NCI-H524 treated with DMSO at 0.1 percent for 48 hours (cell line): Measurements from ENCODE around the gene CCDC7.
"Not testable (repeated sequence)": the region's sequence is repeated elsewhere in the genome, so short reads cannot be mapped to it uniquely, and the experiment has no call there.

Experiments
- DNase-seq: peaks from one replicate; lab custom pipeline; 2025; lab: John Stamatoyannopoulos, UW

The CCDC7 gene

DNA sequence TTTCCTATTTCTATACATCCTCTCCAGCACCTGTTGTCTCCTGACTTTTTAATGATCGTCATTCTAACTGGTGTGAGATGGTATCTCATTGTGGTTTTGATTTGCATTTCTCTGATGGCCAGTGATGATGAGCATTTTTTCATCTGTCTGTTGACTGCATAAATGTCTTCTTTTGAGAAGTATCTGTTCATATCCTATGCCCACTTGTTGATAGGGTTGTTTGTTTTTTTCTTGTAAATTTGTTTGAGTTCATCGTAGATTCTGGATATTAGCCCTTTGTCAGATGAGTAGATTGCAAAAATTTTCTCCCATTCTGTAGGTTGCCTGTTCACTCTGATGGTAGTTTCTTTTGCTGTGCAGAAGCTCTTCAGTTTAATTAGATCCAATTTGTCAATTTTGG, 253.7 kb downstream of the CCDC7 start:
- not testable (repeated sequence) for DNase-seq

DNA sequence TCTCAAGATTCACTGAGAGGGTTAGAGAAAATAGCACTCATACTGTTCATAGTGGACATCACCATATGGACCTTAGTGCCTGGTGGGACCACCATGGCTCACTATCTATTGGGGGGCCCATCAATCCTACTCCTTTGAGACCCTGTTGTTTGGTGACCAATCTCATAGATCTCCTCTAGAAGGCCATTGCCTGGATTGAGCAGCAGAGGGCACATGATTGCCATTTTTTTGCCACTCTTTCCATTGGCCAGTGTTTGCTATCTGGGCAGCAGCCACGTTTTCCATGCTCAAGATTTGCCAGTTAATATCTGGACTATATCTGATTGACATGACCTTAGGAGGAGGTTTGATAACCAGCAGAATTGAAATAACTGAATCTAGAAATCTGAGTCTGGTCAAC, 267.6 kb downstream of the CCDC7 start:
- DNase-seq: no peak

DNA sequence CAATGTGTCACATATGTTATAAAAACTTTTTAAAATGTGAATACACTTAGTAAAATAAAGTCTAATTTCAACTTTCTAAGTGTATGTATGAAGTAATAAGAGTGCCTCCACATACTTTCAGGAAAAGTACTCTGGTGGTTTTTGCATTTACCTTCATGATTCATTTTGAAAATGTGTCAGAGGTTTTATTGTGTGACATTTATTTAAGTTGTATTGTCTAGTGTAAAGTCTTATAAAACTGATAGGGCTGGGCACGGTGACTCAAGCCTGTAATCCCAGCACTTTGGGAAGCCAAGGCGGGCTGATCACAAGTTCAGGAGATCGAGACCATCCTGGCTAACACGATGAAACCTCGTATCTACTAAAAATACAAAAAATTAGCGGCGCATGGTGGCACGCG, 285.6 kb downstream of the CCDC7 start:
- DNase-seq: no peak

DNA sequence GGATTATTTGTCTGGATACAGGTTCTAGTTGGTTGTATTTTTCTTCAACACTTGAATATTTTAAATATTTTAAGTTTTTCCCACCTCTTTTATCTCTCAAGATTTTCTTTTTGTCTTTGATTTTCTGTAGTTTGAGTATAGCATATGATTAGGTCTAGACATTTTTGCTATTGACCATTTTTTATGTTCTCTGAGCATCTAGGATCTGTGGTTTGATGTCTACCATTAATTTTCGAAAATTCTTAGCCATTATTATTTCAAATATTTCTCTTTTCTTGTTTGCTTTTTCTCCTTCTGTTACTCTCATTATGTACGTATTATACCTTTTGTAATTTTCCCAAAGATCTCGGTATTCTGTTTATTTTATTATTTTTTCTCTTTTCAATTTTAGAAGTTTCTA, 293.0 kb downstream of the CCDC7 start:
- no peak for DNase-seq

DNA sequence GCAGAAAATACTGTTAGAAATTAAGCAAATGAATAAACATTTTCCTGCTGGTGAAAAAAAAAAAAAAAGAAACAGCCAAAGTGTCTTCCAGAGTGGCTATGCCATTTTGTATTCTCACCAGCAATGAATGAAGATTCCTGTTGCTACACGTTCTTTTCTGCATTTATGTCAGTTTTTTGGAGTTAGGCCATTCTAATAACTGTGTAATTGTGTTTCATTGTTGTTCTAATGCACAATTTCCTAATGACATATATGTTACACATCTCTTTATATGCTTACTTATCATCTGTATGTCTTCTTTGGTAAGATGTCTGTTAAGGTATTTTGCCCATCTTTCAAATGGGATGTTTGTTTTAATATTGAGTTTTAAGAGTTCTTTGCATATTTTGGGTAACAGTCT, 298.4 kb downstream of the CCDC7 start:
- DNase-seq: no peak

DNA sequence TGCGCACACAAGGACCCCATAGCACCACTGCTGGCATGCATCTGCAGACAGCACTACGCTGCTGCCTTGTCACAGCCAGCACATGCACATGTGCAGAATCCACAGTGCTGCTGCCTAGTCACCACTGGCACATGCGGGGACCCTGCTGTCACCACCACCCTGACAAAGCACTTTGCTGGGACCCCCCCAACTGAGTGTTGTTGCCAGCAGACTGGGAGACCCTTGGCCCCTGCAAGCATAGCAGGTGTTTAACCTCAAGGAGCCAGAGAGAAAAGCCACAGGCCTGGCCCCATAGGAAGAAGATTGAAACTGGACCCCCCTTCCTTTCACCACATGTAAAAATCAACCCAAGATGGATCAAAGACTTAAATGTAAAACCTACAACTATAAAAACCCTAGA, 300.9 kb downstream of the CCDC7 start:
- DNase-seq: no peak

DNA sequence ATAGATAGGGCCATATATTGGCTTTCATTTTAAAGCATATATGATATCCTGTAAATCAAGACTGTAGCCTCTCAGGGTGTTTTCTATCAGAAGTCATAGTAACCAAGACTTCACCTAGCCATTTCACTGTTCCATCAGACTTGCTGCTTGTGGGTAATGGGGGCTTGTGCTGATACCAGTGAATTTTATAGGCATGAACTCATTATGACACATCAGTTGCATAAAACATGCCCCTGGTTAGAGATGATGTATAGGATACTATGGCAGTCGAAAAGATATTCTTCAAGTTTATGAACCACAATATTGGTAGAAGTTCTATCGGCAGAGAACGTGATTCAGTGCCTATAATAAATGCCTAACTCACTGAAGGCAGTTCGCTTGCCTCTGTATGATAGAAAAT, 305.6 kb downstream of the CCDC7 start:
- DNase-seq: no peak

DNA sequence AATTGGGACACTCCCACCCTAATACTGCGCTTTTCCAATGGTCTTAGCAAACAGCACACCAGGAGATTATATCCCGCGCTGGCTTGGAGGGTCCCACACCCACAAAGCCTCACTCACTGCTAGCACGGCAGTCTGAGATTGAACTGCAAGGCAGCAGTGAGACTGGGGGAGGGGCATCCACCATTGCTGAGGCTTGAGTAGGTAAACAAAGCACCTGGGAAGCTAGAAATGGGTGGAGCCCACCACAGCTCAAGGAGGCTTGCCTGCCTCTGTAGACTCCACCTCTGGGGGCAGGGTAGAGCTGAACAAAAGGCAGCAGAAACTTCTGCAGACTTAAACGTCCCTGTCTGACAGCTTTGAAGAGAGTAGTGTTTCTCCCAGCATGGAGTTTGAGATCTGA, 309.0 kb downstream of the CCDC7 start:
- DNase-seq: not testable (repeated sequence)

DNA sequence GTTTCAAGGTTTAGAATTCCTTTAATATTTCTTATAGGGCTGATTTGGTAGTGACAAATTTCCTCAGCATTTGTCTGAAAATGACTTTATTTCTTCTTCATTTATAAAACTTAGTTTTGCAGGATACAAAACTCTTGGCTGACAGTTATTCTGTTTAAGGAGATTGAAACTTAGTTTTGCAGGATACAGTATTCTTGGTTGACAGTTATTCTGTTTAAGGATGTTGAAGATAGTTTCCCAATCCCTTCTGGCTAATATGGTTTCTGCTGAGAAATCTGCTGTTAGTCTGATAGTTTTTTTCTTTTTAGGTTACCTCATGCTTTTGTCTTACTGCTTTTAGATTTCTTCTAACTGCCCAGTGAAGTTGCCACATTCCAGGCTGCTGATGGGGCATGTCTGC, 325.3 kb downstream of the CCDC7 start:
- DNase-seq: no peak

DNA sequence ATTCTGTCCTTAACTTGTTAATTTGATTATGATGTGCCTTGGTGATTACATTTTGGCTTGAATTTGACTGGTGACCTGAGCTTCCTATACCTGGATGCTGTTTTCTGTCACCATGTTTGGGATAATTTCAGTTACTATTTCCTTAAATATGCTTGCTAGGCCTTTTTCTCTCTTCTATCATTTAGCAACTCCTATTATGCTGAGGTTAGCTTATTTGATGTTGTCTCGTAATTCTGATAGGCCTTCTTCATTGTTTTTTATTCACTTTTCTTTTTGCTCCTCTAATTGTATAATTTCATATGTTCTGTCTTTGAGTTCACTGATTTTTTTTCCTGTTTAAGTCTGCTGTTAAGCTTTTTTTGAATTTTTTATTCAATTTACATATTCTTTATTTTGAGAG, 327.2 kb downstream of the CCDC7 start:
- DNase-seq: no peak

DNA sequence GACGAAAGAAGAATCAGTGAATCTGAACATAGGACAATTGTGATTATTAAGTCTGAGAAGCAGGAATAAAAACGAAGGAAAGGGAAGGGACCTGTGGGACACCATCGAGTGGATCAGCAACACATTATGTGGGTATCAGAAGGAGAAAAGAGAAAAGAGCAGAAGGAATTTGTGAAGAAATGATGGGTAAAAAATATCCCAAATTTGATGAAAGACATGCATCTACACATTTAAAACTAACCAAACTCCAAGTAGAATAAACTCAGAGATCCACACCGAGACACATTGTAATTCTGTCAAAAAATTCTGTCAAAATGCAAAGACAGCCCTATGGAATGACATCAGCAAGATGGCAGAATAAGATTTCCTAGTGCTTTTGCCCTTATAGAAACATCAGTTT, 341.0 kb downstream of the CCDC7 start:
- no peak for DNase-seq

DNA sequence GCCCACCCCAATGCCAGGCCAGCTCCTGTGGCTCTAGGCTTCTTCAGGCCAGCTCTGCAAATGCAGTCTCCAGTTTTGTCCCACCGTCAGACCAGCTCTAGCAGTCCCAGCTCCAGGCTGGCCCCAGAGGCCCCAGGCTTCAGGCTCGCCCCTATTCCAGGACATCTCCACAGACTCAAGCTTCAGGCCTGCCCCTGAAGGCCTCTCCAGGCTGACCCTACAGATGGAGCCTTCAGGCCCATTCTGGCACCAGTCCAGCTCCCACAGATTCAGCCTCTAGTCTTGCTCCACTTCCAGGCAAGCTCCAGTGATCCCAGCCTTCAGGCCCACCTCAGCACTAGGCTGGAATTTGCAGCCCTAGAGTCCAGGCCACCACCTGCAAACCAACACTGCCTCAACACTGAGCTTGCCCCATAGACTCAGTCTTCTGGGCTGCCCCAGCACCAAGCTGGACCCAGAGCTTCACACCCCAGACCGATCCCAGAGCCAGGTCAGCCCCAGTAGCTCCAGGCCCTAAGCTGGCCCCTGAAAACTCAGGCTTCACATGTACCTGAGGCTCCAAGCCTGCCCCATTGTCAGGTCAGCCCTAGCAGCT, 341.8 kb downstream of the CCDC7 start:
- DNase-seq: no peak

DNA sequence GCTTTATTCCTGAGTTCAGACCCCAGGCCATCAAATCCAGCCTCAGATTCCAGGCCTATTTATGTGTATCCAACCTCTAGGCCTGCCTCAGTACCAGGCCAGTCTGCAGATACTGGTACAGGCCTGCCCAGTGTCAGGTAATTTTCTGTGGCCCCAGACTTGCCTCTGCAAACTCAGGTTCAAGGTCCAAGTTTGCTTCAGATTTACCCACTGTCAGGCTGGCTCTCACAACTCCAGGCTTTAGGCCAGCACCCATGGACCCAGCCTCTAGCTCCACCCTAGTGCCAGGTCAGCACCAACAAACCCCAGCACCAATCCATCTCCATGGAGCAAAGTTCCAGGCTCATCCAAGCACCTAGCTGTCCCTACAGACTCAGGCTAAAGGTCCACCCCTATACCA, 342.4 kb downstream of the CCDC7 start:
- DNase-seq: no peak

DNA sequence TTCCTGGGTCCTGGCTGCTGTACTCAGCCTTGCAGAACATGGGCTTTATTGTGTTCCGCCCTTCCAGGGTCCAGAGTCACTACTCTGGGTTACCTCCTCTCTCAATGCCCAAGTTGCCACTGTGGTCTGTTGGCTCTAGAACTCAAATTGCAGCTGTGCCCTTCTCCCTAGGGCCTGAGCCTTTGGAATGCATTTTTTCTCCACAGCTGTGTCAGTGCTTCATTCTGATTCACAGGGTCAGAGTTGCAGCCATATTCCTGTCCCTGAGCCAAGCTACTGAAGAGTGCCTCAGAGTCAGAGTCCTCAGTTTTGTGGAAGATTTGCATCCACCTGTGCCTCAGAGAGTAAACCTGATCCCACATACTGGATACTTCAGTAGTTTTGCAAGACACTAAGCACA, 344.5 kb downstream of the CCDC7 start:
- no peak for DNase-seq

DNA sequence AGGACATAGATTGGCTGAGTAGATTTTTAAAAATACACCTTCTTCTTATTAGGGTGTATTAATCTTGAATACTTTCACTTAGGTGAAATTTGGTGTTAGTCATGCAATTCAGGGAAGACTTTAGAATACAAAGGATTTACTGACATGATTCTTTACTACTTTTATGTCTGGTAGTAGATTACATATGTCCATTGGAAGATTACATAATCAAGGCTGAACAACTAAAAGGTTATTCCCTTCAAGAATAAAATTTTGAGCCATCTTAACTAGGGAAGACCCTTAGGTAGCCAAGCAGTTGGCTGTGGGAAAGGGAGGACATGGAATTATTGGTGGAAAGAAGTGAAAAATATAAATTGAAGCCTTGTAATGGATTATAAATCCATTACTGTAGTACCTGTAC, 347.1 kb downstream of the CCDC7 start:
- DNase-seq: no peak

DNA sequence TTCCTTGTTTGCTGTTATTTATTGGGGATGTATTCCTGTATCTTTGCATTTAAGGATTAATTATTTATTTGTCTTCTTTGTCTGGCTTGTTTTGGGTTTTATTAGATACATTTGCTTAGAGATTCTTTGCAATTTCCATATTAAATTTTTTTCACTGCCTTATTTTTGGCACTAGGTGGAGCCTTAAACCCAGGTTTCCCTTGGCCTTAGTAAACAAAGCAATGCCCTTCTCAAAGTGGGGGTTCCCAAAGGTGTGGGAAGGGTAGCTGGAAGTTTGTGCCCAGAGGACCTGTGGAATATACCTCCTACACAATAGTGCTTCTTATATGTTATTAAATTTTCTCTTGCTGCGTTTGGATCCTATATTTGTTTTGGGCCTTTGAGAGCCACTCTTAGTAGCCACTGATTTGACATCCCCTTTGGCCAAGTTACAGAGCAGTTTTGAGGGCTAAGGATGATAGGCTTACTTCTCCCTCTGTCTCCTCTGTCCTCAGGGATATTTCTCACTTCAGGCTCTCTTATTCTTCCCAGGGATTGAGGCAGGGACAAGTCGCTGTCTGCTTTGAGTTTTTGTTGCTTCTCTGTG, 349.8 kb downstream of the CCDC7 start:
- no peak for DNase-seq

DNA sequence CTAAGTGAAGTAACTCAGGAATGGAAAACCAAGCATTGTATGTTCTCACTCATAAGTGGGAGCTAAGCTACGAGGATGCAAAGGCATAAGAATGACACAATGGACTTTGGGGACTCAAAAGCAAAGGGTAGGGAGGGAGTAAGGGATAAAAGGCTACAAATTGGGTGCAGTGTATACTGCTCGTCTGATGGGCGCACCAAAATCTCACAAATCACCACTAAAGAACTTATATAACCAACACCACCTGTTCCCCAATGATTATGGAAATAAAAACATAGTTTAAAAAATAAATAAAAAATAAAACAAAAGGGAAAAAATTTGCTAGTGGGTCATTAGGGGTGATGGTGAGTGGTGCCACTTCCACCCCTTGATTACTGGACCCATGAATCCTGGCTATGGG, 351.5 kb downstream of the CCDC7 start:
- not testable (repeated sequence) for DNase-seq

DNA sequence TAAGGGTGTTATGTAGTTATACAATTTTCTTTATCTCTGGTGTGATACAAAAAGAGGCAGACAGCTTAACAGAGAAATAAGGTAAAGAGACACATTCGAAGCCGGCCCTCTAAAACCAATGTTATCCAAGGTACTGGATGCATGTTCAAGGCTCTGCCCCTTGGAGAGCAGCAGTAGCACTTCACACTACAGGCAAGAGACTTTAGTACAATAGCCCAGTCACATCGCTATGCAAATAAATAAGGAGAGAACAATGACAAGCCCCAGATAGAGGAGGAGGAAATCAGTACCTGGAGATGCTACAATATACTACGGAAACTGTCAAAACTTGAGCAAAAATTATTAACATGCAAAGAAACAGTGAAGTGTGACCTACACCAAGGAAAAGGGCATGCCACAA, 401.0 kb downstream of the CCDC7 start:
- no peak for DNase-seq

DNA sequence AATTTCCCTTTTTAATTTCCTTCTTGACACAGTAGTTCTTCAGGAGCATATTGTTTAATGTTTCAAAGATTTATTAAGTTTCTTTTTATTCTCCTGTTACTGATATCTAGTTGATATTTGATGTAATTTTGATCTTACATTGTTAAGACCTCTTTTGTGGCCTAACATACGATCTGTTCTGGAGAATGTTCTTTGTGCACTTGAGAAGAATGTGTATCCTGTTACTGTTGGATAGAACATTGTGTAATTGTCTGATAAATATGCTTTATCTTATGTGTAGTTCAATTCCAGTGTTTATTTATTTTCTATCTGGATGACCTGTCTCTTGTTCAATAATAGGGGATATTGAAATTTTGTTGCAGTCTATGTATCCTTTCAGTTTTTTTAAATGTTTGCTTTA, 405.4 kb downstream of the CCDC7 start:
- no peak for DNase-seq

DNA sequence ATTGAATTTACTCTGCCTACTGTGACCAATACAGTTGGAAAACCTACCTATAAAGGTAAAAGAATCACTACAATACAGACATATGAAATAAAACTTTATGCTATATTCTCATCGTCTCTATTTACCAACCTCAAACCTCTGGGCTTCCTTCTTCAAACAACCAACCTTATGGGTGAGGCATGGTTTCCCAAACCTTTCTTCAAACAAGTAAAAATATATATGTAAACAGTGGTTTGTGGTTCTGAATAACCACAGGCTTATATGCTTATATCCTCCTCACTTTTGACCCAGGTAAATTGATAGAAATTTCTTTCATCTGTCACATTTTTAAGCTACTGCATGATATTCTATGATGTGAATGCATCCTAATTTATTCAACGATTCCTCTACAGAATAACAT, 408.5 kb downstream of the CCDC7 start:
- no peak for DNase-seq

DNA sequence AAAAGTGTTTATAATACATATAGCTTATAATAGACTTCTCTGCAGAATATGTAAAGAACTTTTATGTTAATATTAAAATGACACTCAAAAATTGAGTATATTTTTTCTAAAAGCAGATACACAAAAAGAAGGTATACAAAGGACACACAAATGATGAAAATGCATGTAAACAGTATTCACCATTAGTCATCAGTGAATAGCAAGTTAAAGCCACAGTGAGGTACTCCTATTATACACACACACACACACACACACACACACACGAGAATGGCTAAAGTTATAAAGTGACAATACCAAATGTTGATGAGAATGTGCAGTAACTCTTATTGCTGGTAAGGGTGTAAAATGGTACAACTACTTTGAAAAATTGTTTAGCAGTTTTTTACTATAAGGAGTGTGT, 419.2 kb downstream of the CCDC7 start:
- DNase-seq: no peak

DNA sequence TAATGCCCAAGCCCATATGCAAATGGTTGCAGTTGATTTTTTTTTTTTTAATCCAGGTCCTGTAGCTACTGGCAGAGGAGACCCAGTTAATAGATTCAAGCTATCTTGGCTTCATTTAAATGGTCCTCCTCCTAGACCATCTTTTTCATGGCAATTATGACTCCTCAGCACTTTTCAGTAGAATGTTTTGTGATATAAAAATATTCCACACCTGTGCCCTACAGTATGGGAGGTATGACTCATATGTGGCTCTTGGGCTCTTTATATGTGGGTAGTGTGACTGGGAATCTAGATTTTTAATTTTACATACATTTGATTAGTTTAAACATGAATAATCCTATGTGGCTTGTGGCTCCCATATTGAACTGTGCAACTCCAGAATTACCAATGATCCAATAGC, 432.0 kb downstream of the CCDC7 start:
- DNase-seq: no peak

DNA sequence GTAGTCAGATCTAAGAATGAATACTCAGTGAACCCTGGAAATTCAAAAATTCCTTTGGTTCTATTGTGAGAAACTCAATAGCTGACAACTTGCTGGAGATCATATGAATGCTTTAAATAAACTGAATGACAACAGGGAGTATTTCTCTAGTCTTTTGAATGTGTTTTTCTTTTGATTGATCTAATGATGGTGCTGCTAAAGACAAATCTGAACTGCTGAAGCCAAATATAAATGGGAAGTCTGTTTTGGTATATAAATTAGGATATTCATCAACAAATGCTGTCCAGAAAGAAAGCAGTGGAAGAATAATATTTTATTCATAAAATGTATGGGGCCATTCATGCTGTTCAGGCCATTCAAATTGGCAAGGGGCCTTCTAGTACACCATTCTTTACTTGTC, 432.7 kb downstream of the CCDC7 start:
- no peak for DNase-seq

DNA sequence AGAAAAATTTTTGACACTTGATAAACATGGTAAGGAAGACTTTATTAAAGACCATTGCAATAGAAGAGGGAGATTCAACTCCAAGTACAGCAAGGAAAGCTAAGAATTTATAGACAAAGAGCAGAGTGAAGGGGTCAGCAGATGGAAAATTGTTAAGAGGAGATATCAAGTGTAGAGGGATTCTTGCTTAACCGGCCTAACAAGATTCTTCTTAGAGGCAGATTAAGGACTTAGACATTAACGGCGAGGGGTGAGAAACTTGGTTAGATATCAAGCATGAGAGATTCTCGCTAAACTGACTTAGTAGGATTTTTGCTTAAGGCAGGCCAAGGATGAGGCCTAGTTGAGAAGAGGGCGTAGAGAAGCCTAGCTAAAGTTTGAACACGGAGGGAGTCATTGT, 436.1 kb downstream of the CCDC7 start:
- no peak for DNase-seq

DNA sequence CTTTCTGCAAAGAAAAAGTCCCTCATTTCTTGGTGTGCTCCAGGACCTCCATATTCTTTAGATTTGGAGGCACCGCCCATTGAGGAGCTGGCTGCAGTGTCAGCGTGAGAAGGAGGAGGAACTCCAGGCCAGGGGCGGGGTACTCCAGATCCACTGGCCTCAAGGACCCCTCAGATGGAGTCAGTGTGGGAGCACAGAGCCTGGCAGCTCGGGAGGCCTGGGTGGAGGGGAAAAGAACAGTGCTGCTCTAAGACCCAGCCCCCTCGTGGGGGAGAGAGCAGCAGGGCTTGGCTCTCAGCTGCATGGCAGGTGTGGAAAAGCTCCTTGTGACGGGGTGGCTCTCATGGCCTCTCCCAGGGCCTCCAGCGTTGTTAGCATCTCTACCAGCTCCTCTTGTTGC, 441.5 kb downstream of the CCDC7 start:
- DNase-seq: no peak
